ENCODE measurements around the gene USP6NL. TPM values are rescaled to one million over a fixed set of nuclear protein-coding genes. Genes with fewer than 3 reads are reported as not detected.

The USP6NL gene
- total RNA-seq, 1 donor from 2014 or later: 33.0 TPM

- Mint-ChIP-seq H3K9me3 (ENCODE audit: unreplicated experiment) (no peaks in the 10 kb centered on the region), H3K27me3 (ENCODE audit: unreplicated experiment) (no peaks in the 10 kb centered on the region), H3K4me3 (ENCODE audit: unreplicated experiment) (no peak overlapping the region), H3K4me1 (ENCODE audit: unreplicated experiment) (peaks cover 29% of the 10 kb centered on the region), H3K27ac (ENCODE audit: unreplicated experiment) (peak overlapping the region; percentile 61), H3K36me3 (ENCODE audit: low read depth, unreplicated experiment) (no peaks in the 10 kb centered on the region)
- peak; percentile 40 for TF ChIP-seq CTCF (IDR thresholded peaks at IDR 0.05; ENCODE audit: unreplicated experiment)
- DNase-seq (ENCODE audit: low spot score): peak; percentile 17
These were observed 78.1 kb downstream of the USP6NL start for GRCh38 chr10:11533328-11533781.

GRCh38 chr10:11532306-11532705 is 79.1 kb downstream of the USP6NL start:
- TF ChIP-seq CTCF (IDR thresholded peaks at IDR 0.05; ENCODE audit: unreplicated experiment): no peak
- Mint-ChIP-seq H3K36me3 (ENCODE audit: low read depth, unreplicated experiment) (no peaks in the 10 kb centered on the region), H3K4me1 (ENCODE audit: unreplicated experiment) (peaks cover 29% of the 10 kb centered on the region), H3K27me3 (ENCODE audit: unreplicated experiment) (no peaks in the 10 kb centered on the region), H3K4me3 (ENCODE audit: unreplicated experiment) (no peak overlapping the region), H3K27ac (ENCODE audit: unreplicated experiment) (peak overlapping the region; percentile 14), H3K9me3 (ENCODE audit: unreplicated experiment) (no peaks in the 10 kb centered on the region)
- DNase-seq (ENCODE audit: low spot score): no peak

- H3K27ac Mint-ChIP-seq (ENCODE audit: unreplicated experiment): no peak overlapping the region
- peaks cover 7% of the 10 kb centered on the region for H3K36me3 Mint-ChIP-seq (ENCODE audit: low read depth, unreplicated experiment)
- H3K27me3 Mint-ChIP-seq (ENCODE audit: unreplicated experiment): no peaks in the 10 kb centered on the region
- TF ChIP-seq CTCF (IDR thresholded peaks at IDR 0.05; ENCODE audit: unreplicated experiment): no peak
- peaks cover 29% of the 10 kb centered on the region for H3K4me1 Mint-ChIP-seq (ENCODE audit: unreplicated experiment)
- H3K4me3 Mint-ChIP-seq (ENCODE audit: unreplicated experiment): no peak overlapping the region
- DNase-seq (ENCODE audit: low spot score): no peak
- H3K9me3 Mint-ChIP-seq (ENCODE audit: unreplicated experiment): no peaks in the 10 kb centered on the region
These were observed 80.6 kb downstream of the USP6NL start for GRCh38 chr10:11530806-11531205.

GRCh38 chr10:11529276-11529903 is 82.1 kb downstream of the USP6NL start:
- TF ChIP-seq CTCF (IDR thresholded peaks at IDR 0.05; ENCODE audit: unreplicated experiment): no peak
- Mint-ChIP-seq H3K27ac (ENCODE audit: unreplicated experiment) (no peak overlapping the region), H3K27me3 (ENCODE audit: unreplicated experiment) (no peaks in the 10 kb centered on the region), H3K4me3 (ENCODE audit: unreplicated experiment) (no peak overlapping the region), H3K4me1 (ENCODE audit: unreplicated experiment) (peaks cover 24% of the 10 kb centered on the region), H3K9me3 (ENCODE audit: unreplicated experiment) (no peaks in the 10 kb centered on the region), H3K36me3 (ENCODE audit: low read depth, unreplicated experiment) (peaks cover 7% of the 10 kb centered on the region)
- no peak for DNase-seq (ENCODE audit: low spot score)

GRCh38 chr10:11528286-11528685 is 83.2 kb downstream of the USP6NL start:
- no peaks in the 10 kb centered on the region for H3K9me3 Mint-ChIP-seq (ENCODE audit: unreplicated experiment)
- no peaks in the 10 kb centered on the region for H3K27me3 Mint-ChIP-seq (ENCODE audit: unreplicated experiment)
- no peak for DNase-seq (ENCODE audit: low spot score)
- H3K27ac Mint-ChIP-seq (ENCODE audit: unreplicated experiment): no peak overlapping the region
- no peak for TF ChIP-seq CTCF (IDR thresholded peaks at IDR 0.05; ENCODE audit: unreplicated experiment)
- H3K36me3 Mint-ChIP-seq (ENCODE audit: low read depth, unreplicated experiment): peaks cover 7% of the 10 kb centered on the region
- no peak overlapping the region for H3K4me3 Mint-ChIP-seq (ENCODE audit: unreplicated experiment)
- H3K4me1 Mint-ChIP-seq (ENCODE audit: unreplicated experiment): peaks cover 14% of the 10 kb centered on the region
